ENCODE results near the gene DNAL1.
A peak's percentile ranks its signal among the peaks of the same experiment; 100 is the strongest.

DNAL1 gene

GRCh38 chr14:73710737-73711136, 66.0 kb downstream of the DNAL1 start:
- DNase-seq = no peak

GRCh38 chr14:73712071-73712506, 67.3 kb downstream of the DNAL1 start:
- no peak for DNase-seq

GRCh38 chr14:73712540-73713180, 67.9 kb downstream of the DNAL1 start:
- DNase-seq = no peak

- no peak for DNase-seq
These were observed 68.5 kb downstream of the DNAL1 start for GRCh38 chr14:73713206-73713802.

GRCh38 chr14:73713803-73714655, 69.2 kb downstream of the DNAL1 start, which contains the start of gene PNMA1:
TSS of gene PNMA1 (minus strand) at chr14:73714384. CDS start at chr14:73713639, 745 bp downstream.
- DNase-seq = peak; percentile 77

GRCh38 chr14:73714656-73715081, 69.9 kb downstream of the DNAL1 start:
- no peak for DNase-seq

GRCh38 chr14:73715707-73716106, 70.9 kb downstream of the DNAL1 start:
- no peak for DNase-seq

GRCh38 chr14:73717266-73717665, 72.5 kb downstream of the DNAL1 start:
- DNase-seq = no peak

- DNase-seq = no peak
These were observed 73.1 kb downstream of the DNAL1 start for GRCh38 chr14:73717711-73718417.

GRCh38 chr14:73718418-73719251, 73.8 kb downstream of the DNAL1 start:
- no peak for DNase-seq

GRCh38 chr14:73719361-73719760, 74.6 kb downstream of the DNAL1 start:
- no peak for DNase-seq

GRCh38 chr14:73719791-73720190, 75.0 kb downstream of the DNAL1 start:
- no peak for DNase-seq

GRCh38 chr14:73720636-73721035, 75.8 kb downstream of the DNAL1 start:
- DNase-seq = no peak

- DNase-seq = no peak
These were observed 76.5 kb downstream of the DNAL1 start for GRCh38 chr14:73721101-73721821.

- no peak for DNase-seq
These were observed 77.8 kb downstream of the DNAL1 start for GRCh38 chr14:73722581-73722980.

GRCh38 chr14:73723406-73723796, 78.6 kb downstream of the DNAL1 start:
- no peak for DNase-seq

- DNase-seq = no peak
These were observed 79.2 kb downstream of the DNAL1 start for GRCh38 chr14:73723797-73724661.

- no peak for DNase-seq
These were observed 79.9 kb downstream of the DNAL1 start for GRCh38 chr14:73724696-73725095.

- no peak for DNase-seq
These were observed 80.6 kb downstream of the DNAL1 start for GRCh38 chr14:73725116-73726024.
